ENCODE results near the gene MRPL37. TPM values are rescaled to one million over a fixed set of nuclear protein-coding genes. Genes with fewer than 3 reads are reported as not detected.
A peak's percentile ranks its signal among the peaks of the same experiment; 100 is the strongest.

MRPL37 gene
- total RNA-seq, 2 experiments from 2014 or later = 206 to 216 TPM

GRCh38 chr1:54237586-54237985 is 37.6 kb downstream of the MRPL37 start:
- H3K27me3 Mint-ChIP-seq = no peaks in the 10 kb centered on the region
- H3K27ac Mint-ChIP-seq = no peak overlapping the region
- no peak for DNase-seq
- no peak overlapping the region for H3K4me3 Mint-ChIP-seq
- no peaks in the 10 kb centered on the region for H3K4me1 Mint-ChIP-seq
- no peaks in the 10 kb centered on the region for H3K9me3 Mint-ChIP-seq
- H3K36me3 Mint-ChIP-seq = peaks cover 5% of the 10 kb centered on the region

- Mint-ChIP-seq H3K9me3 (no peaks in the 10 kb centered on the region), H3K27ac (no peak overlapping the region)
Observed at GRCh38 chr1:54238353-54239034, 38.5 kb downstream of the MRPL37 start.

GRCh38 chr1:54239035-54239383 is 39.0 kb downstream of the MRPL37 start:
- no peak overlapping the region for H3K27ac Mint-ChIP-seq
- no peaks in the 10 kb centered on the region for H3K9me3 Mint-ChIP-seq
- no peak overlapping the region for H3K4me3 Mint-ChIP-seq
- no peaks in the 10 kb centered on the region for H3K4me1 Mint-ChIP-seq
- H3K27me3 Mint-ChIP-seq = no peaks in the 10 kb centered on the region
- H3K36me3 Mint-ChIP-seq = peaks cover 8% of the 10 kb centered on the region
- DNase-seq = no peak

More at GRCh38 chr1:54238353-54239034, 38.5 kb downstream of the MRPL37 start:
- Mint-ChIP-seq H3K4me1 (no peaks in the 10 kb centered on the region), H3K4me3 (no peak overlapping the region), H3K36me3 (peaks cover 8% of the 10 kb centered on the region), H3K27me3 (no peaks in the 10 kb centered on the region)
- DNase-seq = no peak

- Mint-ChIP-seq H3K27ac (no peak overlapping the region), H3K27me3 (no peaks in the 10 kb centered on the region), H3K4me1 (no peaks in the 10 kb centered on the region), H3K9me3 (no peaks in the 10 kb centered on the region), H3K36me3 (peaks cover 7% of the 10 kb centered on the region), H3K4me3 (no peak overlapping the region)
- no peak for DNase-seq
Observed at GRCh38 chr1:54239631-54240031, 39.7 kb downstream of the MRPL37 start.

- no peak for DNase-seq
- Mint-ChIP-seq H3K36me3 (peaks cover 3% of the 10 kb centered on the region), H3K27ac (no peak overlapping the region), H3K4me1 (no peaks in the 10 kb centered on the region), H3K27me3 (no peaks in the 10 kb centered on the region), H3K9me3 (no peaks in the 10 kb centered on the region), H3K4me3 (no peak overlapping the region)
Observed at GRCh38 chr1:54240741-54241335, 40.9 kb downstream of the MRPL37 start.

GRCh38 chr1:54241364-54241763 is 41.4 kb downstream of the MRPL37 start:
- no peak overlapping the region for H3K4me3 Mint-ChIP-seq
- no peak for DNase-seq
- no peaks in the 10 kb centered on the region for H3K27me3 Mint-ChIP-seq
- H3K4me1 Mint-ChIP-seq = no peaks in the 10 kb centered on the region
- no peak overlapping the region for H3K27ac Mint-ChIP-seq
- peaks cover 3% of the 10 kb centered on the region for H3K36me3 Mint-ChIP-seq
- H3K9me3 Mint-ChIP-seq = no peaks in the 10 kb centered on the region

- H3K4me1 Mint-ChIP-seq = no peaks in the 10 kb centered on the region
- H3K36me3 Mint-ChIP-seq = peaks cover 3% of the 10 kb centered on the region
- H3K27ac Mint-ChIP-seq = no peak overlapping the region
- DNase-seq = no peak
- H3K27me3 Mint-ChIP-seq = no peaks in the 10 kb centered on the region
- no peak overlapping the region for H3K4me3 Mint-ChIP-seq
- H3K9me3 Mint-ChIP-seq = no peaks in the 10 kb centered on the region
Observed at GRCh38 chr1:54243022-54243421, 43.1 kb downstream of the MRPL37 start.

GRCh38 chr1:54244655-54245054 is 44.7 kb downstream of the MRPL37 start:
- no peaks in the 10 kb centered on the region for H3K4me1 Mint-ChIP-seq
- H3K36me3 Mint-ChIP-seq = peaks cover 3% of the 10 kb centered on the region
- no peaks in the 10 kb centered on the region for H3K27me3 Mint-ChIP-seq
- no peak overlapping the region for H3K4me3 Mint-ChIP-seq
- H3K9me3 Mint-ChIP-seq = no peaks in the 10 kb centered on the region
- H3K27ac Mint-ChIP-seq = no peak overlapping the region
- no peak for DNase-seq

GRCh38 chr1:54245501-54245900 is 45.5 kb downstream of the MRPL37 start:
- no peak for DNase-seq
- peaks cover 6% of the 10 kb centered on the region for H3K36me3 Mint-ChIP-seq
- no peaks in the 10 kb centered on the region for H3K9me3 Mint-ChIP-seq
- no peaks in the 10 kb centered on the region for H3K27me3 Mint-ChIP-seq
- H3K4me3 Mint-ChIP-seq = no peak overlapping the region
- H3K4me1 Mint-ChIP-seq = no peaks in the 10 kb centered on the region
- no peak overlapping the region for H3K27ac Mint-ChIP-seq

- Mint-ChIP-seq H3K27me3 (no peaks in the 10 kb centered on the region), H3K4me1 (no peaks in the 10 kb centered on the region), H3K36me3 (peaks cover 6% of the 10 kb centered on the region), H3K9me3 (no peaks in the 10 kb centered on the region), H3K27ac (no peak overlapping the region), H3K4me3 (no peak overlapping the region)
- no peak for DNase-seq
Observed at GRCh38 chr1:54246116-54246721, 46.3 kb downstream of the MRPL37 start.

GRCh38 chr1:54247863-54248515 is 48.0 kb downstream of the MRPL37 start:
- H3K27me3 Mint-ChIP-seq = no peaks in the 10 kb centered on the region
- no peak overlapping the region for H3K27ac Mint-ChIP-seq
- no peaks in the 10 kb centered on the region for H3K9me3 Mint-ChIP-seq
- H3K36me3 Mint-ChIP-seq = peaks cover 4% of the 10 kb centered on the region
- no peak overlapping the region for H3K4me3 Mint-ChIP-seq
- no peak for DNase-seq
- no peaks in the 10 kb centered on the region for H3K4me1 Mint-ChIP-seq

- H3K27ac Mint-ChIP-seq = no peak overlapping the region
- H3K27me3 Mint-ChIP-seq = no peaks in the 10 kb centered on the region
- no peak overlapping the region for H3K4me3 Mint-ChIP-seq
- H3K9me3 Mint-ChIP-seq = no peaks in the 10 kb centered on the region
- H3K4me1 Mint-ChIP-seq = no peaks in the 10 kb centered on the region
- H3K36me3 Mint-ChIP-seq = peaks cover 3% of the 10 kb centered on the region
- no peak for DNase-seq
Observed at GRCh38 chr1:54248966-54249365, 49.0 kb downstream of the MRPL37 start.

- no peaks in the 10 kb centered on the region for H3K9me3 Mint-ChIP-seq
- DNase-seq = no peak
- no peak overlapping the region for H3K4me3 Mint-ChIP-seq
- no peak overlapping the region for H3K27ac Mint-ChIP-seq
- peaks cover 3% of the 10 kb centered on the region for H3K36me3 Mint-ChIP-seq
- H3K4me1 Mint-ChIP-seq = no peaks in the 10 kb centered on the region
- no peaks in the 10 kb centered on the region for H3K27me3 Mint-ChIP-seq
Observed at GRCh38 chr1:54249819-54250435, 50.0 kb downstream of the MRPL37 start.

- H3K4me3 Mint-ChIP-seq = no peak overlapping the region
- H3K4me1 Mint-ChIP-seq = no peaks in the 10 kb centered on the region
- no peak for DNase-seq
- H3K36me3 Mint-ChIP-seq = peaks cover 3% of the 10 kb centered on the region
- H3K27me3 Mint-ChIP-seq = no peaks in the 10 kb centered on the region
- H3K27ac Mint-ChIP-seq = no peak overlapping the region
- no peaks in the 10 kb centered on the region for H3K9me3 Mint-ChIP-seq
Observed at GRCh38 chr1:54250670-54251069, 50.7 kb downstream of the MRPL37 start.

- Mint-ChIP-seq H3K27ac (peak overlapping the region; percentile 51), H3K36me3 (peaks cover 6% of the 10 kb centered on the region), H3K4me1 (no peaks in the 10 kb centered on the region), H3K4me3 (no peak overlapping the region), H3K27me3 (no peaks in the 10 kb centered on the region), H3K9me3 (no peaks in the 10 kb centered on the region)
- no peak for DNase-seq
Observed at GRCh38 chr1:54252371-54252936, 52.5 kb downstream of the MRPL37 start.

All from activated naive CD8-positive, alpha-beta T cell treated with anti-CD3 and anti-CD28 coated beads for 36 hours (primary cell).